Nephron (organoid): ENCODE data around the gene PIP5KL1.

Experiments used
- H3K27ac Mint-ChIP-seq, 3 experiments: 2 replicates each; pipeline ENCODE4 v1.8.0; 2020; ENCODE audit warnings: mixed read lengths in 3 of 3, mild to moderate bottlenecking in 2 of 3, moderate library complexity in 1 of 3
- H3K27me3 Mint-ChIP-seq: 2 replicates; pipeline ENCODE4 v1.8.0; 2021; ENCODE audit warnings: low read depth, mild to moderate bottlenecking, moderate library complexity, mixed read lengths
- H3K36me3 Mint-ChIP-seq: 2 replicates; pipeline ENCODE4 v1.8.0; 2020; ENCODE audit warnings: low read depth, mixed read lengths
- H3K4me1 Mint-ChIP-seq: 2 replicates; pipeline ENCODE4 v1.8.0; 2020; ENCODE audit warnings: mixed read lengths
- H3K4me3 Mint-ChIP-seq, 3 experiments: 2 replicates each; pipeline ENCODE4 v1.8.0; 2020; ENCODE audit warnings: mild to moderate bottlenecking in 3 of 3, mixed read lengths in 3 of 3, moderate library complexity in 2 of 3
- H3K9me3 Mint-ChIP-seq: 2 replicates; pipeline ENCODE4 v1.8.0; 2020; ENCODE audit warnings: mixed read lengths
- CTCF ChIP-seq, 3 experiments: fragments of 200-600 bp; sonication (generic); IDR thresholded peaks; one replicate each; pipeline ENCODE4 v1.5.0; 2021; ENCODE audit warnings: antibody characterized with exemption in 3 of 3; ENCODE audit not compliant: unreplicated experiment in 3 of 3

The PIP5KL1 gene

GRCh38 chr9:127940593-127940992, 10.0 kb upstream of the PIP5KL1 start:
- TF ChIP-seq CTCF (IDR thresholded peaks at IDR 0.05; ENCODE audit: unreplicated experiment in 3 of 3) = no peak
- H3K27ac Mint-ChIP-seq = peak overlapping the region in 2 of 3 experiments; percentile 24 to 28
- peaks cover 10% of the 10 kb centered on the region for H3K36me3 Mint-ChIP-seq
- H3K27me3 Mint-ChIP-seq = no peaks in the 10 kb centered on the region
- no peaks in the 10 kb centered on the region for H3K9me3 Mint-ChIP-seq
- peaks cover 57% of the 10 kb centered on the region for H3K4me1 Mint-ChIP-seq
- peak overlapping the region; percentile 24 to 62 (median 59) for H3K4me3 Mint-ChIP-seq

GRCh38 chr9:127938298-127938690, 7.7 kb upstream of the PIP5KL1 start:
- Mint-ChIP-seq H3K27ac (peak overlapping the region in 2 of 3 experiments; percentile 78 to 89), H3K9me3 (no peaks in the 10 kb centered on the region), H3K27me3 (no peaks in the 10 kb centered on the region), H3K4me1 (peaks cover 56% of the 10 kb centered on the region), H3K4me3 (peak overlapping the region; percentile 68 to 82 (median 79)), H3K36me3 (peaks cover 13% of the 10 kb centered on the region)
- TF ChIP-seq CTCF (IDR thresholded peaks at IDR 0.05; ENCODE audit: unreplicated experiment in 3 of 3) = no peak

- peak within 1 kb of the TSS; percentile 90 to 99 (median 97) for H3K4me3 Mint-ChIP-seq
- no peaks in the 10 kb centered on the region for H3K27me3 Mint-ChIP-seq
- peak within 1 kb of the TSS; percentile 17 to 89 (median 78) for H3K27ac Mint-ChIP-seq
- peaks cover 52% of the 10 kb centered on the region for H3K4me1 Mint-ChIP-seq
- H3K36me3 Mint-ChIP-seq = peaks cover 13% of the 10 kb centered on the region
- no peak for TF ChIP-seq CTCF (IDR thresholded peaks at IDR 0.05; ENCODE audit: unreplicated experiment in 3 of 3)
- H3K9me3 Mint-ChIP-seq = no peaks in the 10 kb centered on the region
Measured at GRCh38 chr9:127937388-127938297, 7.1 kb upstream of the PIP5KL1 start, which contains the start of gene DPM2. TSS of gene DPM2 (minus strand) at chr9:127937854. CDS start at chr9:127937820, 34 bp downstream.

GRCh38 chr9:127937056-127937387, 6.4 kb upstream of the PIP5KL1 start:
- H3K27me3 Mint-ChIP-seq = no peaks in the 10 kb centered on the region
- H3K4me1 Mint-ChIP-seq = peaks cover 47% of the 10 kb centered on the region
- H3K36me3 Mint-ChIP-seq = peaks cover 11% of the 10 kb centered on the region
- peak overlapping the region; percentile 17 to 78 (median 78) for H3K27ac Mint-ChIP-seq
- H3K4me3 Mint-ChIP-seq = peak overlapping the region; percentile 90 to 99 (median 97)
- no peak for TF ChIP-seq CTCF (IDR thresholded peaks at IDR 0.05; ENCODE audit: unreplicated experiment in 3 of 3)
- H3K9me3 Mint-ChIP-seq = no peaks in the 10 kb centered on the region

GRCh38 chr9:127936347-127936852, 5.8 kb upstream of the PIP5KL1 start:
- Mint-ChIP-seq H3K4me3 (peak overlapping the region; percentile 90 to 99 (median 97)), H3K36me3 (peaks cover 11% of the 10 kb centered on the region), H3K9me3 (no peaks in the 10 kb centered on the region), H3K4me1 (peaks cover 44% of the 10 kb centered on the region), H3K27ac (peak overlapping the region in 2 of 3 experiments; percentile 45 to 78), H3K27me3 (peaks cover 2% of the 10 kb centered on the region)
- no peak for TF ChIP-seq CTCF (IDR thresholded peaks at IDR 0.05; ENCODE audit: unreplicated experiment in 3 of 3)
